H9 (cell line): ENCODE measurements around the gene UBN2. TPM values are rescaled to one million over a fixed set of nuclear protein-coding genes. Genes with fewer than 3 reads are reported as not detected.

Experiments
- DNase-seq: peaks from one replicate; pipeline ENCODE4 v3.0.0-alpha.2; 2017
- H2AFZ ChIP-seq: one replicate; pipeline ENCODE4 v1.6.1; 2013; ENCODE audit warnings: mild to moderate bottlenecking, low read length, control low read depth, moderate library complexity
- H2AK5ac ChIP-seq: 2 replicates; pipeline ENCODE4 v1.6.1; 2013; ENCODE audit warnings: low read length, control low read depth, mixed read lengths; ENCODE audit not compliant: insufficient read length
- H2BK120ac ChIP-seq: one replicate; pipeline ENCODE4 v1.6.1; 2013; ENCODE audit warnings: low read depth, mild to moderate bottlenecking, low read length, control low read depth, inconsistent platforms; ENCODE audit not compliant: poor library complexity, severe bottlenecking
- H2BK12ac ChIP-seq: 2 replicates; pipeline ENCODE4 v1.6.1; 2013; ENCODE audit warnings: low read length, control low read depth, mixed read lengths, low read depth; ENCODE audit not compliant: insufficient read length
- H2BK15ac ChIP-seq: 2 replicates; pipeline ENCODE4 v1.6.1; 2013; ENCODE audit warnings: low read depth, low read length, control low read depth
- H2BK20ac ChIP-seq: one replicate; pipeline ENCODE4 v1.6.1; 2013; ENCODE audit warnings: low read depth, mild to moderate bottlenecking, low read length, control low read depth, inconsistent platforms; ENCODE audit not compliant: poor library complexity, severe bottlenecking
- H2BK5ac ChIP-seq: 2 replicates; pipeline ENCODE4 v1.6.1; 2013; ENCODE audit warnings: low read length, control low read depth, mixed read lengths; ENCODE audit not compliant: insufficient read length
- H3K14ac ChIP-seq: 2 replicates; pipeline ENCODE4 v1.6.1; 2013; ENCODE audit warnings: low read length, control low read depth; ENCODE audit not compliant: insufficient read depth
- H3K18ac ChIP-seq: 2 replicates; pipeline ENCODE4 v1.6.1; 2013; ENCODE audit warnings: low read depth, mild to moderate bottlenecking, mixed read lengths, low read length, control low read depth; ENCODE audit not compliant: insufficient read length
- H3K23ac ChIP-seq: 2 replicates; pipeline ENCODE4 v1.6.1; 2013; ENCODE audit warnings: low read length, control low read depth, mixed read lengths, low read depth; ENCODE audit not compliant: insufficient read length
- H3K23me2 ChIP-seq: 2 replicates; pipeline ENCODE4 v1.6.1; 2013; ENCODE audit warnings: low read depth, mild to moderate bottlenecking, mixed read lengths, low read length, control low read depth; ENCODE audit not compliant: insufficient read length, poor library complexity, severe bottlenecking
- H3K27ac ChIP-seq: 2 replicates; pipeline ENCODE4 v1.5.1; 2013; ENCODE audit warnings: low read length, control low read depth, mixed read lengths, low read depth; ENCODE audit not compliant: insufficient read length
- H3K27me3 ChIP-seq: 2 replicates; pipeline ENCODE4 v1.6.1; 2013; ENCODE audit warnings: low read length, control low read depth, inconsistent platforms; ENCODE audit not compliant: insufficient read depth
- H3K4ac ChIP-seq: 2 replicates; pipeline ENCODE4 v1.6.1; 2013; ENCODE audit warnings: low read depth, mild to moderate bottlenecking, control low read depth, inconsistent platforms, low read length, moderate library complexity
- H3K4me1 ChIP-seq: 2 replicates; pipeline ENCODE4 v1.6.1; 2013; ENCODE audit warnings: low read length, control low read depth, inconsistent platforms; ENCODE audit not compliant: insufficient read depth
- H3K4me2 ChIP-seq: 2 replicates; pipeline ENCODE4 v1.6.1; 2013; ENCODE audit warnings: low read length, control low read depth, mixed read lengths; ENCODE audit not compliant: insufficient read length, insufficient read depth
- H3K56ac ChIP-seq: 2 replicates; pipeline ENCODE4 v1.6.1; 2013; ENCODE audit warnings: low read depth, mild to moderate bottlenecking, mixed read lengths, low read length, control low read depth; ENCODE audit not compliant: insufficient read length
- H3K79me1 ChIP-seq: 2 replicates; pipeline ENCODE4 v1.6.1; 2013; ENCODE audit warnings: low read depth, mild to moderate bottlenecking, moderate library complexity, low read length, control low read depth, inconsistent platforms; ENCODE audit not compliant: insufficient read depth, poor library complexity, severe bottlenecking
- H3K79me2 ChIP-seq: 2 replicates; pipeline ENCODE4 v1.6.1; 2013; ENCODE audit warnings: low read length, control low read depth, inconsistent platforms; ENCODE audit not compliant: insufficient read depth
- H3K9ac ChIP-seq: 2 replicates; pipeline ENCODE4 v1.6.1; 2013; ENCODE audit warnings: low read length, control low read depth, mixed read lengths; ENCODE audit not compliant: insufficient read length; ENCODE audit errors: extremely low read depth
- H3K9me3 ChIP-seq: one replicate; pipeline ENCODE4 v1.6.1; 2013; ENCODE audit warnings: low read depth, low read length, inconsistent platforms; ENCODE audit not compliant: control insufficient read depth
- H3T11ph ChIP-seq: one replicate; pipeline ENCODE4 v1.6.1; 2013; ENCODE audit warnings: mild to moderate bottlenecking, low read length, control low read depth, inconsistent platforms
- H4K20me1 ChIP-seq: one replicate; pipeline ENCODE4 v1.6.1; 2013; ENCODE audit not compliant: control insufficient read depth, insufficient read length, insufficient read depth
- H4K5ac ChIP-seq: 2 replicates; pipeline ENCODE4 v1.6.1; 2013; ENCODE audit warnings: low read depth, mild to moderate bottlenecking, mixed read lengths, low read length, control low read depth; ENCODE audit not compliant: insufficient read length
- H4K8ac ChIP-seq: replicated peaks from 2 replicates; pipeline ENCODE4 v1.6.1; 2013; ENCODE audit warnings: low read length, control low read depth, mixed read lengths, low read depth; ENCODE audit not compliant: insufficient read length
- H4K91ac ChIP-seq: 2 replicates; pipeline ENCODE4 v1.6.1; 2013; ENCODE audit warnings: low read depth, mild to moderate bottlenecking, moderate library complexity, mixed read lengths, low read length, control low read depth; ENCODE audit not compliant: insufficient read length
- H3K27ac Mint-ChIP-seq, 3 experiments: 2 replicates in 2 of 3; 3 replicates in 1 of 3; pipeline ENCODE4 v1.8.0; 2020 to 2021; ENCODE audit warnings: mixed read lengths in 3 of 3, mild to moderate bottlenecking in 1 of 3, moderate library complexity in 1 of 3
- H3K27me3 Mint-ChIP-seq: 2 replicates; pipeline ENCODE4 v1.8.0; 2021; ENCODE audit warnings: low read depth, mild to moderate bottlenecking, moderate library complexity, mixed read lengths
- H3K36me3 Mint-ChIP-seq, 3 experiments: 2 replicates in 2 of 3; 3 replicates in 1 of 3; pipeline ENCODE4 v1.8.0; 2020 to 2021; ENCODE audit warnings: low read depth in 3 of 3, mixed read lengths in 3 of 3; ENCODE audit not compliant: insufficient read depth in 1 of 3
- H3K4me1 Mint-ChIP-seq, 2 experiments: 2 replicates each; pipeline ENCODE4 v1.8.0; 2020; ENCODE audit warnings: mixed read lengths in 2 of 2
- H3K4me3 Mint-ChIP-seq, 2 experiments: 2 replicates in 1 of 2; 3 replicates in 1 of 2; pipeline ENCODE4 v1.8.0; 2020 to 2021; ENCODE audit warnings: mild to moderate bottlenecking in 2 of 2, mixed read lengths in 2 of 2, moderate library complexity in 1 of 2
- H3K9me3 Mint-ChIP-seq, 2 experiments: 2 replicates in 1 of 2; 3 replicates in 1 of 2; pipeline ENCODE4 v1.8.0; 2020; ENCODE audit warnings: mild to moderate bottlenecking in 2 of 2, mixed read lengths in 2 of 2, moderate library complexity in 1 of 2
- WGBS: extraction: QIAGEN DNeasy Blood & Tissue Kit; methylation state at CpG from one replicate; pipeline ENCODE4 v1.1.7; 2013; ENCODE audit warnings: missing lambda C conversion rate, low lambda C conversion rate, mixed read lengths; ENCODE audit not compliant: insufficient read length; ENCODE audit errors: extremely low coverage; 5-methylcytosine and 5-hydroxymethylcytosine counted together
- total RNA-seq: library from RNA; stranded (reverse); gene quantifications from 2 replicates; pipeline ENCODE4 v1.2.1, GENCODE V29; 2021
- TF ChIP-seq, protein P1 (sequence below): fragments of 200-600 bp; sonication (generic); conservative IDR thresholded peaks from 3 replicates; pipeline ENCODE4 v1.8.0; 2021; ENCODE audit warnings: antibody characterized with exemption, mild to moderate bottlenecking

The UBN2 gene
- total RNA-seq, 1 experiment from 2014 or later = 27.6 TPM

DNA sequence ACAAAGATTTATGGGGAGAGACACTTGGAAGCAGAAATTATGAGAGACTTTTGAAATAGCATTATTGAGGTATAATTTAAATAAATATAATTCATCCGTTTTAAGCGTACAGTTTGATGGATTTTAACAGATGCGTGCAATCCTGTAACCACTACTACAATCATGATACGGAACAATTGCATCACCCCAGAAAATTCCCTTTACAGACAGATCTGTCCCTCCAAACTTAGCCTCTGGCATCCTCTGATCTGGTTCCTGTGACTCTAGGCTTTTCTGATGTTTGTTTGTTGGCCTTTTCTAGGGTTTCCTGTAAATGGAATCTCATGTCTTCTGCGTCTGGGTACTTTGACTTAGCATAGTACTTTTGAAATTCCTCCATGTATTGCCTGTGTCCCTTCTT lies 15.5 kb downstream of the UBN2 start:
- Histone ChIP-seq H4K5ac (no peak overlapping the region), H2AK5ac (no peak overlapping the region), H3K18ac (no peak overlapping the region), H2BK5ac (no peak overlapping the region), H4K8ac (no peak overlapping the region), H3K23ac (no peak overlapping the region), H4K91ac (no peak overlapping the region), H2AFZ (no peak overlapping the region), H3T11ph (no peak overlapping the region), H3K14ac (no peak overlapping the region), H3K9ac (no peak overlapping the region), H3K4ac (no peak overlapping the region), H3K27me3 (no peaks in the 10 kb centered on the region), H3K23me2 (no peaks in the 10 kb centered on the region), H3K56ac (no peak overlapping the region), H4K20me1 (no peaks in the 10 kb centered on the region), H3K79me1 (no peaks in the 10 kb centered on the region), H2BK20ac (no peak overlapping the region), H3K9me3 (no peaks in the 10 kb centered on the region), H3K27ac (no peak overlapping the region), H2BK15ac (no peak overlapping the region), H3K79me2 (no peaks in the 10 kb centered on the region), H3K4me2 (no peak overlapping the region), H3K4me1 (no peaks in the 10 kb centered on the region), H2BK12ac (no peak overlapping the region), H2BK120ac (no peak overlapping the region)
- DNase-seq = no peak
- Mint-ChIP-seq H3K4me1 (no peaks in the 10 kb centered on the region), H3K27ac (peak overlapping the region; percentile 3 to 71 (median 23); a peak in 4 of 7 replicates), H3K36me3 (peaks cover 20 to 49% (median 26%) of the 10 kb centered on the region in 3 experiments; a peak in 6 of 7 replicates), H3K27me3 (no peaks in the 10 kb centered on the region), H3K9me3 (no peaks in the 10 kb centered on the region), H3K4me3 (no peak overlapping the region)
- WGBS = no CpG with 5 or more reads among the region's 5 CpGs
- TF ChIP-seq, protein P1, sequence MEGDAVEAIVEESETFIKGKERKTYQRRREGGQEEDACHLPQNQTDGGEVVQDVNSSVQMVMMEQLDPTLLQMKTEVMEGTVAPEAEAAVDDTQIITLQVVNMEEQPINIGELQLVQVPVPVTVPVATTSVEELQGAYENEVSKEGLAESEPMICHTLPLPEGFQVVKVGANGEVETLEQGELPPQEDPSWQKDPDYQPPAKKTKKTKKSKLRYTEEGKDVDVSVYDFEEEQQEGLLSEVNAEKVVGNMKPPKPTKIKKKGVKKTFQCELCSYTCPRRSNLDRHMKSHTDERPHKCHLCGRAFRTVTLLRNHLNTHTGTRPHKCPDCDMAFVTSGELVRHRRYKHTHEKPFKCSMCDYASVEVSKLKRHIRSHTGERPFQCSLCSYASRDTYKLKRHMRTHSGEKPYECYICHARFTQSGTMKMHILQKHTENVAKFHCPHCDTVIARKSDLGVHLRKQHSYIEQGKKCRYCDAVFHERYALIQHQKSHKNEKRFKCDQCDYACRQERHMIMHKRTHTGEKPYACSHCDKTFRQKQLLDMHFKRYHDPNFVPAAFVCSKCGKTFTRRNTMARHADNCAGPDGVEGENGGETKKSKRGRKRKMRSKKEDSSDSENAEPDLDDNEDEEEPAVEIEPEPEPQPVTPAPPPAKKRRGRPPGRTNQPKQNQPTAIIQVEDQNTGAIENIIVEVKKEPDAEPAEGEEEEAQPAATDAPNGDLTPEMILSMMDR = no peak
